CD8-positive, alpha-beta memory T cell (primary cell): ENCODE measurements around the gene OR4N2. TPM values are rescaled to one million over a fixed set of nuclear protein-coding genes. Genes with fewer than 3 reads are reported as not detected.
"Not testable (repeated sequence)": the region's sequence is repeated elsewhere in the genome, so short reads cannot be mapped to it uniquely, and the experiment has no call there.

ENCODE experiments used
- CTCF ChIA-PET: fragments of 350-600 bp; sonication (Branson Sonifier 250); formaldehyde crosslinking; loops from one replicate; lab custom pipeline; 2021; ENCODE audit warnings: antibody characterized with exemption; lab: Charles Lee
- POLR2A ChIA-PET: fragments of 350-600 bp; sonication (Branson Sonifier 250); formaldehyde crosslinking; loops from one replicate; lab custom pipeline; 2021; ENCODE audit warnings: antibody characterized with exemption; lab: Charles Lee
- DNase-seq, 5 donors: peaks; one replicate each; pipeline versions ENCODE4 v3.0.0 to v3.0.0-alpha.2; 2020 to 2022; ENCODE audit warnings: mixed read lengths in 1 of 5
- H3K27ac ChIP-seq: one replicate; pipeline ENCODE4 v1.7.0; 2013; ENCODE audit warnings: low read depth, mild to moderate bottlenecking, low read length, moderate library complexity
- H3K27me3 ChIP-seq: 2 replicates; pipeline ENCODE4 v1.7.0; 2013; ENCODE audit warnings: low read length, mild to moderate bottlenecking; ENCODE audit not compliant: insufficient read depth, poor library complexity, severe bottlenecking
- H3K36me3 ChIP-seq: 2 replicates; pipeline ENCODE4 v1.7.0; 2013; ENCODE audit warnings: mild to moderate bottlenecking, low read length, moderate library complexity; ENCODE audit not compliant: insufficient read depth
- H3K4me1 ChIP-seq: 2 replicates; pipeline ENCODE4 v1.7.0; 2013; ENCODE audit warnings: mild to moderate bottlenecking, low read length, moderate library complexity; ENCODE audit not compliant: insufficient read depth
- H3K4me3 ChIP-seq: 2 replicates; pipeline ENCODE4 v1.7.0; 2013; ENCODE audit warnings: mild to moderate bottlenecking, low read length
- H3K9me3 ChIP-seq: 2 replicates; pipeline ENCODE4 v1.7.0; 2013; ENCODE audit warnings: mild to moderate bottlenecking, low read length
- H3K27ac Mint-ChIP-seq, 8 donors: one replicate each; pipeline ENCODE4 v1.8.0; 2020 to 2021; ENCODE audit warnings: mixed read lengths in 8 of 8, mild to moderate bottlenecking in 6 of 8, inconsistent platforms in 3 of 8, moderate library complexity in 3 of 8
- H3K27me3 Mint-ChIP-seq, 2 donors: one replicate each; pipeline ENCODE4 v1.8.0; 2020 to 2021; ENCODE audit warnings: mixed read lengths in 2 of 2, mild to moderate bottlenecking in 1 of 2, moderate library complexity in 1 of 2
- H3K36me3 Mint-ChIP-seq, 3 donors: one replicate each; pipeline ENCODE4 v1.8.0; 2020 to 2021; ENCODE audit warnings: mixed read lengths in 3 of 3, inconsistent platforms in 1 of 3, mild to moderate bottlenecking in 1 of 3
- H3K4me1 Mint-ChIP-seq, 3 donors: one replicate each; pipeline ENCODE4 v1.8.0; 2020 to 2021; ENCODE audit warnings: mixed read lengths in 3 of 3, inconsistent platforms in 1 of 3, mild to moderate bottlenecking in 1 of 3
- H3K4me3 Mint-ChIP-seq, 7 donors: one replicate each; pipeline ENCODE4 v1.8.0; 2020 to 2021; ENCODE audit warnings: mixed read lengths in 7 of 7, mild to moderate bottlenecking in 6 of 7, moderate library complexity in 4 of 7, inconsistent platforms in 2 of 7
- H3K9me3 Mint-ChIP-seq, 5 donors: one replicate each; pipeline ENCODE4 v1.8.0; 2020 to 2022; ENCODE audit warnings: mixed read lengths in 5 of 5, mild to moderate bottlenecking in 3 of 5, moderate library complexity in 2 of 5, inconsistent platforms in 1 of 5
- polyA plus RNA-seq: library from polyadenylated mRNA; unstranded; fragments of 300-500 nt; fragmentation: Illumina TruSeq; gene quantifications from one replicate; pipeline ENCODE4 v1.2.3, GENCODE V29; 2021
- total RNA-seq, 2 experiments: library from RNA; stranded (reverse); gene quantifications; one replicate each; pipeline ENCODE4 v1.2.3, GENCODE V29; 2021

OR4N2 gene
- total and polyA plus RNA-seq, 3 experiments from 2014 or later, result not detected

DNA sequence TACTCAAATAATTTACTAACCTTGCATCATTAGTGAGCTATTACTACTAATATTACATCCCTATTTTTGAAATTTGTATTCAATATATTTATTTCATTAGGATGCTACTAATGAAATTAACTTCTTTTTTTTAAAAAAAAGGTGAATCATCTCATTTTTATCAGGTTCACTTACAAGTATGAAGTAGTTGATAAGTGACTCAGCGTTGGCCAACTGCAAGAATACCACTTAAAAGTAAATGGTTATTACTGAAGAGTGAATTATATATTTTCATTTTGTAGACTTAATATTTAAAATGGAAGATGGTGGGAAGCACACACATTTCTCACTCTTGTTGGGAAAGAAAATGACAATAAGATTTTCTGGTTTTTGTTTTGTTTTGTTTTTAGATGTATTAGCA is 19.6 kb downstream of the OR4N2 start:
- ChIA-PET CTCF (no interaction called here), POLR2A (no interaction called here)
- no peaks in the 10 kb centered on the region for H3K9me3 ChIP-seq
- no peaks in the 10 kb centered on the region for H3K4me1 ChIP-seq
- DNase-seq, result no peak
- no peaks in the 10 kb centered on the region for H3K36me3 ChIP-seq
- Mint-ChIP-seq H3K27me3 (no peaks in the 10 kb centered on the region), H3K27ac (no peak overlapping the region), H3K9me3 (peaks cover 0 to 10% (median 0%) of the 10 kb centered on the region in 5 donors), H3K4me1 (no peaks in the 10 kb centered on the region), H3K36me3 (no peaks in the 10 kb centered on the region), H3K4me3 (no peak overlapping the region)
- no peak overlapping the region for H3K27ac ChIP-seq
- H3K4me3 ChIP-seq, result no peak overlapping the region
- H3K27me3 ChIP-seq, result no peaks in the 10 kb centered on the region

DNA sequence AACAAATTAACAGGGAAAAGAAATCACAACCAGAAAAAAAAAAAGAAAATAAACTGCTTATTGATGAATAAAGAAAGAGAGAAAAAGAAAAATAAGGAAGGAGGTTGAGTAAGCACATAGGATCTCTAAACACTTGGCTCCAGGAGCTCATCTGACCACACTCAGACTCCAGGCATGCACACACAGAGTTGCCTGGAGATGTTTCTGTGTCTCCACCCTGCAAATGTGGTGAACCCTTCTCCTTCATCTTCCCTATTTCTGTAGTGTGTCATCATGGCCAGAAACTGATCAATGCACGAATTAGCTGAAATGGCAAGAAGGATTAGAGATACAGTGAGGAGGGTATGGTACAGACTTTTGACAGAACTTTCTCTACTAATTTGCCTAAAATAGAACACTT is 20.2 kb downstream of the OR4N2 start:
- H3K36me3 ChIP-seq, result no peaks in the 10 kb centered on the region
- no peaks in the 10 kb centered on the region for H3K36me3 Mint-ChIP-seq
- H3K27ac ChIP-seq, result no peak overlapping the region
- H3K9me3 Mint-ChIP-seq, result peaks cover 0 to 10% (median 0%) of the 10 kb centered on the region in 5 donors
- H3K4me1 ChIP-seq, result no peaks in the 10 kb centered on the region
- ChIA-PET POLR2A (no interaction called here), CTCF (no interaction called here)
- DNase-seq, result no peak
- no peaks in the 10 kb centered on the region for H3K27me3 Mint-ChIP-seq
- no peak overlapping the region for H3K4me3 Mint-ChIP-seq
- no peaks in the 10 kb centered on the region for H3K27me3 ChIP-seq
- no peaks in the 10 kb centered on the region for H3K4me1 Mint-ChIP-seq
- no peak overlapping the region for H3K27ac Mint-ChIP-seq
- no peak overlapping the region for H3K4me3 ChIP-seq
- no peaks in the 10 kb centered on the region for H3K9me3 ChIP-seq

DNA sequence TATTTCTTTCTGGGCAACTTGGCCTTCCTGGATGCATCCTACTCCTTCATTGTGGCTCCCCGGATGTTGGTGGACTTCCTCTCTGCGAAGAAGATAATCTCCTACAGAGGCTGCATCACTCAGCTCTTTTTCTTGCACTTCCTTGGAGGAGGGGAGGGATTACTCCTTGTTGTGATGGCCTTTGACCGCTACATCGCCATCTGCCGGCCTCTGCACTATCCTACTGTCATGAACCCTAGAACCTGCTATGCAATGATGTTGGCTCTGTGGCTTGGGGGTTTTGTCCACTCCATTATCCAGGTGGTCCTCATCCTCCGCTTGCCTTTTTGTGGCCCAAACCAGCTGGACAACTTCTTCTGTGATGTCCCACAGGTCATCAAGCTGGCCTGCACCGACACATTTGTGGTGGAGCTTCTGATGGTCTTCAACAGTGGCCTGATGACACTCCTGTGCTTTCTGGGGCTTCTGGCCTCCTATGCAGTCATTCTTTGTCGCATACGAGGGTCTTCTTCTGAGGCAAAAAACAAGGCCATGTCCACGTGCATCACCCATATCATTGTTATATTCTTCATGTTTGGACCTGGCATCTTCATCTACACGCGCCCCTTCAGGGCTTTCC is 24.2 kb downstream of the OR4N2 start:
- H3K9me3 Mint-ChIP-seq, H3K9me3 ChIP-seq, H3K27me3 ChIP-seq, H3K27me3 Mint-ChIP-seq, CTCF ChIA-PET, H3K27ac ChIP-seq, POLR2A ChIA-PET, H3K4me1 ChIP-seq, H3K36me3 Mint-ChIP-seq, H3K4me3 Mint-ChIP-seq, H3K36me3 ChIP-seq, DNase-seq, H3K4me3 ChIP-seq, H3K4me1 Mint-ChIP-seq, H3K27ac Mint-ChIP-seq: not testable (repeated sequence)

DNA sequence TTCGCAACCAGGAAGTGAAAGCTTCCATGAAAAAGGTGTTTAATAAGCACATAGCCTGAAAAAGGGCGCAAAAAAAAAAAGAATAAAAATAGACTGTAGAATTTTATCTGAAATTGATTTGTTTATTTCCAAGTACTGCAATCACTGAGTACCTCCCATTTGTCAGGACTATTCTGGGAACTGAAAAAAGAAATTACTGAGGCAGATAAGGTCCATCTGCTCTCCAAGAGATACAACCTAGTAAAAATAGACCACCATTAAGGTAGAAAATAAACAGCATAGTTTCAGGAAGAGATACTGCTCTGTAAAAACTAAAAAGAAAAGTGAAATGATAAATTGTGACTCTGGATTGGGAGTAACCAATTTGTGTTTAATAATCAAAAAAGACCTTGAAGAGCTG is 24.7 kb downstream of the OR4N2 start:
- H3K4me1 Mint-ChIP-seq, result no peaks in the 10 kb centered on the region
- no peaks in the 10 kb centered on the region for H3K36me3 ChIP-seq
- no peaks in the 10 kb centered on the region for H3K9me3 ChIP-seq
- H3K27me3 Mint-ChIP-seq, result no peaks in the 10 kb centered on the region
- POLR2A ChIA-PET, result no interaction called here
- CTCF ChIA-PET, result no interaction called here
- H3K4me3 ChIP-seq, result no peak overlapping the region
- H3K27ac Mint-ChIP-seq, result no peak overlapping the region
- H3K9me3 Mint-ChIP-seq, result peaks cover 0 to 7% (median 0%) of the 10 kb centered on the region in 5 donors
- no peak for DNase-seq
- H3K27me3 ChIP-seq, result no peaks in the 10 kb centered on the region
- no peak overlapping the region for H3K27ac ChIP-seq
- H3K4me3 Mint-ChIP-seq, result no peak overlapping the region
- no peaks in the 10 kb centered on the region for H3K4me1 ChIP-seq
- peaks cover 0 to under 1% (median 0%) of the 10 kb centered on the region in 3 donors for H3K36me3 Mint-ChIP-seq

DNA sequence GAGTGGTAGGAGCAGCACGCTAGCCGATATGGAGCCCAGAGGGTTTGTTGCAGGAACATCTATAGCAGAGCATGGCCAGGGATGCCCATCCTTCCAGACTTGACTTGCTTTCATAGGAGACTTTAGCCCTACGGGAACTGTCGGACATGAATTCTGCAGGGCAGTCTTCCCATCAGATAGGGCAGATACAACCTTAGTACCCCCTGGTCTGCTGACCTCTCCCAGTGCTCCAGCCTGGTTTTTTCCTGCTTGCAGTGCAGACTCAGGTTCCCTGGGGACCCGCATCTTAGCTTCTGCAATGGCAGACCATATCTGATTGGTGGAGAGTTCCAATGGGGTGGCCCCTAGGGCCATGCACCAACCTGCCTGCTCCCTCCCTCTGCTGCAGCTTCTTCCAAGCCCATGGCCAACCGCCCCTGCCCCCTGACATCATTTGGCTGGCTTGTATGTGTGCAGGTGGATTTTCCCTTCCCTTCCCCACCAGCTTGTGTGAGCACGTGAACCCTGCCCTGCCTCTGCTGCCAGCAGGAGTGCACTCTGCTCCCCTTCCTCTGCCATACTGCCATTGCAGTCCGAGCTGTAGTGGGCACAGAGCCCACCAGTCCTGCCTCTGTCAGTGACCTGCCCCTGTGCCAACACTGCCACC is 30.8 kb downstream of the OR4N2 start:
- H3K27me3 Mint-ChIP-seq, H3K27me3 ChIP-seq, H3K36me3 Mint-ChIP-seq, H3K4me3 Mint-ChIP-seq, H3K9me3 Mint-ChIP-seq, H3K9me3 ChIP-seq, H3K4me1 Mint-ChIP-seq, H3K27ac Mint-ChIP-seq, H3K27ac ChIP-seq, POLR2A ChIA-PET, CTCF ChIA-PET, DNase-seq, H3K4me3 ChIP-seq, H3K36me3 ChIP-seq, H3K4me1 ChIP-seq: not testable (repeated sequence)

DNA sequence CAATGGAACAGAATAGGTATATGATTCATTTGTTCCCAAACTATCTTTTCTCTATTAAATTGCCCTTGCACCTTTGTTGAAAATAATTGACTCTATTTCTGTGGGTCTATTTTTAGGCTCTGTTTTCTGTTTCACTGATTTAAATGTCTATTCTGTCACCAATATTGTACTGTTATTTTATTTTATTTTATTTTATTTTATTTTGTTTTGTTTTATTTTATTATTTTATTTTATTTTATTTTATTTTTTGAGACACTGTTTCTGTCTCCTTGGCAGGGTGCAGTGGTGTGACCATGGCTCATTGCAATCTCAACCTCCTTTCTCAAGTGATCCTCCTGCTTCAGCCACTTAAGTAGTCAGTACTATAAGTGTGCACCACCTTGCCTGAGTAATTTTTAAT is 34.9 kb downstream of the OR4N2 start:
- Histone ChIP-seq H3K27me3 (no peaks in the 10 kb centered on the region), H3K9me3 (no peaks in the 10 kb centered on the region), H3K4me1 (no peaks in the 10 kb centered on the region), H3K36me3 (no peaks in the 10 kb centered on the region), H3K4me3 (no peak overlapping the region), H3K27ac (no peak overlapping the region)
- POLR2A ChIA-PET, result no interaction called here
- no peak for DNase-seq
- Mint-ChIP-seq H3K36me3 (peaks cover 0 to under 1% (median 0%) of the 10 kb centered on the region in 3 donors), H3K4me3 (no peak overlapping the region), H3K9me3 (peaks cover 0 to 3% (median 0%) of the 10 kb centered on the region in 5 donors), H3K27ac (no peak overlapping the region), H3K27me3 (no peaks in the 10 kb centered on the region), H3K4me1 (no peaks in the 10 kb centered on the region)
- CTCF ChIA-PET, result no interaction called here

DNA sequence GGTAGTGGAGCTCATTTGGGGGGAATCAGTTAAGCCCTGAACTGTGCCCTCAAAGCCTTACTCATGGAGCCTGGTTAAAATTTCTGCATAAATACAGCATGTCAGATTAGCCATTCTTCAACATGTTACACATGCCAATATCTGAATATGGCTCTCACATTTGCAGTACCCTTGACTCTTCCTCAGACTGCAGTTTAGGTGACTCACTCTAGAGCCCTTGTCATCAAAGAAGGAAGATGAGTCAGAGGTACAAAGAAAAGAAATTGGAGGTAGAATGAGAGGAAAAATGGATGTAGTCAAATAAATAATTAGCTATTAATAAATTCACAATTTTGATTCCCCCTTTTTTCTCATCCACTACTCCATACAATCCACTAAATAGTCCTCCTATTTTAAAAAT is 47.8 kb downstream of the OR4N2 start:
- H3K4me3 Mint-ChIP-seq, result no peak overlapping the region
- H3K36me3 Mint-ChIP-seq, result no peaks in the 10 kb centered on the region
- Histone ChIP-seq H3K27ac (no peak overlapping the region), H3K9me3 (no peaks in the 10 kb centered on the region), H3K4me1 (no peaks in the 10 kb centered on the region), H3K4me3 (no peak overlapping the region), H3K27me3 (no peaks in the 10 kb centered on the region), H3K36me3 (no peaks in the 10 kb centered on the region)
- POLR2A ChIA-PET, result no interaction called here
- H3K9me3 Mint-ChIP-seq, result peaks cover 0 to 2% (median 0%) of the 10 kb centered on the region in 5 donors
- H3K4me1 Mint-ChIP-seq, result no peaks in the 10 kb centered on the region
- CTCF ChIA-PET, result no interaction called here
- H3K27me3 Mint-ChIP-seq, result peaks cover 0 to 4% of the 10 kb centered on the region in 2 donors
- no peak for DNase-seq
- H3K27ac Mint-ChIP-seq, result no peak overlapping the region

DNA sequence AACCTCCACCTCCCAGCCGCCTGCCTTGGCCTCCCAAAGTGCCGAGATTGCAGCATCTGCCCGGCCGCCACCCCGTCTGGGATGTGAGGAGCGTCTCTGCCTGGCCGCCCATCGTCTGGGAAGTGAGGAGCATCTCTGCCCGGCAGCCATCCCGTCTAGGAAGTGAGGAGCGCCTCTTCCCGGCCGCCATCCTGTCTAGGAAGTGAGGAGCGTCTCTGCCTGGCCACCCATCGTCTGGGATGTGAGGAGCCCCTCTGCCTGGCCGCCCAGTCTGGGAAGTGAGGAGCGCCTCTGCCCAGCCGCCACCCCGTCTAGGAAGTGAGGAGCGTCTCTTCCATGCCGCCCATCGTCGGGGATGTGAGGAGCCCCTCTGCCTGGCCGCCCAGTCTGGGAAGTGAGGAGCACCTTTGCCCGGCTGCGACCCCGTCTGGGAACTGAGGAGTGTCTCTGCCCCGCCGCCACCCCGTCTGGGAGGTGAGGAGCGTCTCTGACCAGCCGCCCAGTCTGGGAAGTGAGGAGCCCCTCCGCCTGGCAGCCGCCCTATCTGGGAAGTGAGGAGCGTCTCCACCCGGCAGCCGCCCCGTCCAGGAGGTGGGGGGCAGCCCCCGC is 62.6 kb downstream of the OR4N2 start:
- H3K9me3 ChIP-seq, H3K4me1 ChIP-seq, H3K27ac ChIP-seq, H3K4me3 Mint-ChIP-seq, H3K4me1 Mint-ChIP-seq, H3K36me3 Mint-ChIP-seq, H3K4me3 ChIP-seq, CTCF ChIA-PET, H3K27ac Mint-ChIP-seq, H3K27me3 ChIP-seq, H3K27me3 Mint-ChIP-seq, POLR2A ChIA-PET, H3K36me3 ChIP-seq, H3K9me3 Mint-ChIP-seq: not testable (repeated sequence)
- DNase-seq, result peak in 1 of 5 donors; percentile 31
